Caki2 (cell line): ENCODE data around the gene DNAI1. TPM values are rescaled to one million over a fixed set of nuclear protein-coding genes. Genes with fewer than 3 reads are reported as not detected.

Experiments
- DNase-seq: peaks from one replicate; pipeline ENCODE4 v3.0.0-alpha.2; 2015; ENCODE audit warnings: low read depth
- in situ Hi-C: cut with HindIII; loops from 2 replicates; pipeline ENCODE4 v1.10.0; 2016; ENCODE audit warnings: low sequenced_read_pairs, low pct_unique_long_range_greater_than_20kb, mixed read lengths
- total RNA-seq: library from RNA; depleted of rRNA; stranded (reverse); fragments of >200 nt; shearing (Covaris generic); gene quantifications from 2 replicates; pipeline ENCODE4 v1.2.3, GENCODE V29; 2014; ENCODE audit warnings: low replicate concordance

DNAI1 gene
- total RNA-seq, 1 experiment from 2014 or later: not detected

- DNase-seq: no peak
- in situ Hi-C loops: no loop called here
Measured at GRCh38 chr9:34550016-34550680, 91.5 kb downstream of the DNAI1 start.

GRCh38 chr9:34550681-34551270 lies 92.2 kb downstream of the DNAI1 start:
- in situ Hi-C loops: no loop called here
- no peak for DNase-seq

- in situ Hi-C loops: no loop called here
Measured at GRCh38 chr9:34551751-34552605, 93.4 kb downstream of the DNAI1 start.

GRCh38 chr9:34552606-34552981 lies 94.0 kb downstream of the DNAI1 start:
- in situ Hi-C loops: no loop called here
- DNase-seq: no peak

More at GRCh38 chr9:34551751-34552605, 93.4 kb downstream of the DNAI1 start:
- DNase-seq: no peak

GRCh38 chr9:34552986-34553385 lies 94.4 kb downstream of the DNAI1 start:
- DNase-seq: no peak
- in situ Hi-C loops: no loop called here

GRCh38 chr9:34553511-34554021 lies 95.0 kb downstream of the DNAI1 start:
- in situ Hi-C loops: no loop called here
- DNase-seq: no peak

GRCh38 chr9:34554211-34555001 lies 95.8 kb downstream of the DNAI1 start:
- in situ Hi-C loops: no loop called here
- no peak for DNase-seq

GRCh38 chr9:34555002-34555348 lies 96.4 kb downstream of the DNAI1 start:
- no peak for DNase-seq
- in situ Hi-C loops: no loop called here

GRCh38 chr9:34555500-34555899 lies 96.9 kb downstream of the DNAI1 start:
- in situ Hi-C loops: no loop called here
- DNase-seq: no peak

- in situ Hi-C loops: no loop called here
- DNase-seq: no peak
Measured at GRCh38 chr9:34555936-34556525, 97.4 kb downstream of the DNAI1 start.

- no peak for DNase-seq
- in situ Hi-C loops: no loop called here
Measured at GRCh38 chr9:34556949-34557348, 98.3 kb downstream of the DNAI1 start.

- in situ Hi-C loops: no loop called here
- no peak for DNase-seq
Measured at GRCh38 chr9:34557426-34558321, 99.1 kb downstream of the DNAI1 start.

- in situ Hi-C loops: no loop called here
- no peak for DNase-seq
Measured at GRCh38 chr9:34558364-34558763, 99.8 kb downstream of the DNAI1 start.

GRCh38 chr9:34558919-34559623 lies 100.5 kb downstream of the DNAI1 start:
- DNase-seq: no peak
- in situ Hi-C loops: no loop called here

- no peak for DNase-seq
- in situ Hi-C loops: no loop called here
Measured at GRCh38 chr9:34559624-34560455, 101.2 kb downstream of the DNAI1 start.
